WTC11 (cell line): ENCODE data around the gene RARS2. TPM values are rescaled to one million over a fixed set of nuclear protein-coding genes. Genes with fewer than 3 reads are reported as not detected.

Experiments used
- ATAC-seq: fragments of 200-7000 bp; cut with Tn5 transposase; 2 replicates; pipeline ENCODE4 v1.10.0; 2021; ENCODE audit warnings: mild to moderate bottlenecking, moderate library complexity
- CTCF ChIA-PET: fragments of 300-600 bp; sonication (Branson Sonifier 250); formaldehyde crosslinking; loops from one replicate; lab custom pipeline; 2021; ENCODE audit warnings: antibody characterized with exemption; lab: Charles Lee
- POLR2A ChIA-PET: fragments of 350-600 bp; sonication (Branson Sonifier 250); formaldehyde crosslinking; loops from one replicate; lab custom pipeline; 2021; ENCODE audit warnings: antibody characterized with exemption; lab: Charles Lee
- DNase-seq: peaks from one replicate; pipeline ENCODE4 v3.0.0; 2021; ENCODE audit warnings: low spot score
- H3K27ac Mint-ChIP-seq: 2 replicates; pipeline ENCODE4 v1.8.0; 2021; ENCODE audit warnings: mixed read lengths
- H3K27me3 Mint-ChIP-seq: 2 replicates; pipeline ENCODE4 v1.8.0; 2021; ENCODE audit warnings: low read depth, mild to moderate bottlenecking, moderate library complexity, mixed read lengths
- H3K36me3 Mint-ChIP-seq: 2 replicates; pipeline ENCODE4 v1.8.0; 2021; ENCODE audit warnings: mixed read lengths
- H3K4me1 Mint-ChIP-seq: 2 replicates; pipeline ENCODE4 v1.8.0; 2022; ENCODE audit warnings: mixed read lengths
- H3K4me3 Mint-ChIP-seq: 2 replicates; pipeline ENCODE4 v1.8.0; 2021; ENCODE audit warnings: mild to moderate bottlenecking, moderate library complexity, mixed read lengths
- H3K9me3 Mint-ChIP-seq: 2 replicates; pipeline ENCODE4 v1.8.0; 2021; ENCODE audit warnings: mixed read lengths
- CBFB ChIP-seq: sonication (generic); formaldehyde crosslinking; IDR thresholded peaks from 2 replicates; pipeline ENCODE4 v1.8.1; 2022; ENCODE audit warnings: mild to moderate bottlenecking, low read depth, missing genetic modification reagents
- E2F4 ChIP-seq: sonication (generic); formaldehyde crosslinking; IDR thresholded peaks from 2 replicates; pipeline ENCODE4 v1.8.1; 2022; ENCODE audit warnings: low read depth, mild to moderate bottlenecking, moderate library complexity, missing genetic modification reagents, borderline replicate concordance
- FOXK1 ChIP-seq: sonication (generic); formaldehyde crosslinking; IDR thresholded peaks from 2 replicates; pipeline ENCODE4 v1.8.0; 2022; ENCODE audit warnings: mild to moderate bottlenecking, moderate library complexity, missing genetic modification reagents
- GABPB1 ChIP-seq: sonication (generic); formaldehyde crosslinking; IDR thresholded peaks from 2 replicates; pipeline ENCODE4 v1.8.1; 2023; ENCODE audit warnings: mild to moderate bottlenecking, missing genetic modification reagents
- HMGA2 ChIP-seq: fragments of 250-450 bp; sonication (Bioruptor Pico); IDR thresholded peaks from 2 replicates; pipeline ENCODE4 v1.4.0; 2021; ENCODE audit warnings: mild to moderate bottlenecking, moderate library complexity
- JUN ChIP-seq: sonication (generic); formaldehyde crosslinking; IDR thresholded peaks from 2 replicates; pipeline ENCODE4 v1.8.0; 2023; ENCODE audit warnings: mild to moderate bottlenecking, missing genetic modification reagents
- RELA ChIP-seq: sonication (generic); formaldehyde crosslinking; IDR thresholded peaks from 2 replicates; pipeline ENCODE4 v1.8.1; 2022; ENCODE audit warnings: missing genetic modification reagents, mild to moderate bottlenecking, borderline replicate concordance
- TEAD4 ChIP-seq: sonication (generic); formaldehyde crosslinking; IDR thresholded peaks from 2 replicates; pipeline ENCODE4 v1.8.0; 2022; ENCODE audit warnings: mild to moderate bottlenecking, missing genetic modification reagents
- ZNF219 ChIP-seq: sonication (generic); formaldehyde crosslinking; IDR thresholded peaks from 2 replicates; pipeline ENCODE4 v1.8.0; 2023; ENCODE audit warnings: missing genetic modification reagents, mild to moderate bottlenecking, borderline replicate concordance
- ZNF232 ChIP-seq: sonication (generic); formaldehyde crosslinking; IDR thresholded peaks from 2 replicates; pipeline ENCODE4 v1.8.0; 2022; ENCODE audit warnings: mild to moderate bottlenecking, missing genetic modification reagents
- ZNF423 ChIP-seq: fragments of 250-450 bp; sonication (Bioruptor Pico); IDR thresholded peaks from 2 replicates; pipeline ENCODE4 v2.1.2; 2022; ENCODE audit warnings: mild to moderate bottlenecking, moderate library complexity
- total RNA-seq: library from RNA; stranded (reverse); gene quantifications from 3 replicates; pipeline ENCODE4 v1.2.3, GENCODE V29; 2021
- TF ChIP-seq, protein P1 (sequence below): sonication (generic); formaldehyde crosslinking; IDR thresholded peaks from 2 replicates; pipeline ENCODE4 v1.8.0; 2022; ENCODE audit warnings: mild to moderate bottlenecking, missing genetic modification reagents
- TF ChIP-seq, protein P2 (sequence below): sonication (generic); formaldehyde crosslinking; IDR thresholded peaks from 2 replicates; pipeline ENCODE4 v1.8.0; 2022; ENCODE audit warnings: missing genetic modification reagents
- TF ChIP-seq, protein P3 (sequence below): fragments of 250-450 bp; sonication (Bioruptor Pico); IDR thresholded peaks from 2 replicates; pipeline ENCODE4 v2.1.2; 2022; ENCODE audit warnings: mild to moderate bottlenecking, moderate library complexity
- TF ChIP-seq, protein P4 (sequence below): sonication (generic); formaldehyde crosslinking; IDR thresholded peaks from 2 replicates; pipeline ENCODE4 v1.8.1; 2023; ENCODE audit warnings: mild to moderate bottlenecking, missing genetic modification reagents, borderline replicate concordance

The RARS2 gene
- total RNA-seq, 1 experiment from 2014 or later = 32.9 TPM

DNA sequence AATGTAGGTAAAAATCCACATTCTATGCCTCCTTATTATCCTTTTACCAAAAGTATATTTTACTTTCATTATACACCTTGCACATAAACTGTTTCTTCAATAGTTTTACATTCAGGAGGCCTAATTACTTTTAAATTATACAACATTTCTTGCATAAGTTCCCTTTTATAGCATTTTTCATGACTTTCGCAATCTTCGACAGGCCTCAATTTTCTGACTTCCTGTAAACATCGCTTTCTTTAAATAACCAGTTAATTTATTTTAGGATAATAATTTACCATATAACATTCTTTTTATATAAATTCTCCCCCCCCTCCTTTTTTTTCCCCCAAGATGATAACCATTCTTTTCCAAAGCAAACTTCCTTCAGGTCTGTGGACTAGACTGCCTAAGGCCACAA lies 107.9 kb downstream of the RARS2 start (continued):
- TF ChIP-seq RELA (CRISPR knock-in tag) (no peak), TEAD4 (CRISPR knock-in tag) (no peak), CBFB (no peak), ZNF423 (CRISPR knock-in tag) (no peak), ZNF219 (CRISPR knock-in tag) (no peak), FOXK1 (CRISPR knock-in tag) (no peak)
- TF ChIP-seq, protein P1, sequence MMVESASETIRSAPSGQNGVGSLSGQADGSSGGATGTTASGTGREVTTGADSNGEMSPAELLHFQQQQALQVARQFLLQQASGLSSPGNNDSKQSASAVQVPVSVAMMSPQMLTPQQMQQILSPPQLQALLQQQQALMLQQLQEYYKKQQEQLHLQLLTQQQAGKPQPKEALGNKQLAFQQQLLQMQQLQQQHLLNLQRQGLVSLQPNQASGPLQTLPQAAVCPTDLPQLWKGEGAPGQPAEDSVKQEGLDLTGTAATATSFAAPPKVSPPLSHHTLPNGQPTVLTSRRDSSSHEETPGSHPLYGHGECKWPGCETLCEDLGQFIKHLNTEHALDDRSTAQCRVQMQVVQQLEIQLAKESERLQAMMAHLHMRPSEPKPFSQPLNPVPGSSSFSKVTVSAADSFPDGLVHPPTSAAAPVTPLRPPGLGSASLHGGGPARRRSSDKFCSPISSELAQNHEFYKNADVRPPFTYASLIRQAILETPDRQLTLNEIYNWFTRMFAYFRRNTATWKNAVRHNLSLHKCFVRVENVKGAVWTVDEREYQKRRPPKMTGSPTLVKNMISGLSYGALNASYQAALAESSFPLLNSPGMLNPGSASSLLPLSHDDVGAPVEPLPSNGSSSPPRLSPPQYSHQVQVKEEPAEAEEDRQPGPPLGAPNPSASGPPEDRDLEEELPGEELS = no peak
- TF ChIP-seq, protein P2, sequence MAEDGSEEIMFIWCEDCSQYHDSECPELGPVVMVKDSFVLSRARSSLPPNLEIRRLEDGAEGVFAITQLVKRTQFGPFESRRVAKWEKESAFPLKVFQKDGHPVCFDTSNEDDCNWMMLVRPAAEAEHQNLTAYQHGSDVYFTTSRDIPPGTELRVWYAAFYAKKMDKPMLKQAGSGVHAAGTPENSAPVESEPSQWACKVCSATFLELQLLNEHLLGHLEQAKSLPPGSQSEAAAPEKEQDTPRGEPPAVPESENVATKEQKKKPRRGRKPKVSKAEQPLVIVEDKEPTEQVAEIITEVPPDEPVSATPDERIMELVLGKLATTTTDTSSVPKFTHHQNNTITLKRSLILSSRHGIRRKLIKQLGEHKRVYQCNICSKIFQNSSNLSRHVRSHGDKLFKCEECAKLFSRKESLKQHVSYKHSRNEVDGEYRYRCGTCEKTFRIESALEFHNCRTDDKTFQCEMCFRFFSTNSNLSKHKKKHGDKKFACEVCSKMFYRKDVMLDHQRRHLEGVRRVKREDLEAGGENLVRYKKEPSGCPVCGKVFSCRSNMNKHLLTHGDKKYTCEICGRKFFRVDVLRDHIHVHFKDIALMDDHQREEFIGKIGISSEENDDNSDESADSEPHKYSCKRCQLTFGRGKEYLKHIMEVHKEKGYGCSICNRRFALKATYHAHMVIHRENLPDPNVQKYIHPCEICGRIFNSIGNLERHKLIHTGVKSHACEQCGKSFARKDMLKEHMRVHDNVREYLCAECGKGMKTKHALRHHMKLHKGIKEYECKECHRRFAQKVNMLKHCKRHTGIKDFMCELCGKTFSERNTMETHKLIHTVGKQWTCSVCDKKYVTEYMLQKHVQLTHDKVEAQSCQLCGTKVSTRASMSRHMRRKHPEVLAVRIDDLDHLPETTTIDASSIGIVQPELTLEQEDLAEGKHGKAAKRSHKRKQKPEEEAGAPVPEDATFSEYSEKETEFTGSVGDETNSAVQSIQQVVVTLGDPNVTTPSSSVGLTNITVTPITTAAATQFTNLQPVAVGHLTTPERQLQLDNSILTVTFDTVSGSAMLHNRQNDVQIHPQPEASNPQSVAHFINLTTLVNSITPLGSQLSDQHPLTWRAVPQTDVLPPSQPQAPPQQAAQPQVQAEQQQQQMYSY (CRISPR knock-in tag) = no peak
- TF ChIP-seq, protein P3, sequence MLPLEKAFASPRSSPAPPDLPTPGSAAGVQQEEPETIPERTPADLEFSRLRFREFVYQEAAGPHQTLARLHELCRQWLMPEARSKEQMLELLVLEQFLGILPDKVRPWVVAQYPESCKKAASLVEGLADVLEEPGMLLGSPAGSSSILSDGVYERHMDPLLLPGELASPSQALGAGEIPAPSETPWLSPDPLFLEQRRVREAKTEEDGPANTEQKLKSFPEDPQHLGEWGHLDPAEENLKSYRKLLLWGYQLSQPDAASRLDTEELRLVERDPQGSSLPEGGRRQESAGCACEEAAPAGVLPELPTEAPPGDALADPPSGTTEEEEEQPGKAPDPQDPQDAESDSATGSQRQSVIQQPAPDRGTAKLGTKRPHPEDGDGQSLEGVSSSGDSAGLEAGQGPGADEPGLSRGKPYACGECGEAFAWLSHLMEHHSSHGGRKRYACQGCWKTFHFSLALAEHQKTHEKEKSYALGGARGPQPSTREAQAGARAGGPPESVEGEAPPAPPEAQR (CRISPR knock-in tag) = no peak

- DNase-seq = no peak
- Mint-ChIP-seq H3K36me3 (no peaks in the 10 kb centered on the region; the same call in 1 of the 2 replicates), H3K4me1 (peaks cover 7% of the 10 kb centered on the region), H3K27me3 (no peaks in the 10 kb centered on the region), H3K9me3 (no peaks in the 10 kb centered on the region), H3K27ac (no peak overlapping the region), H3K4me3 (peak overlapping the region; percentile 98)
- TF ChIP-seq, protein P4, sequence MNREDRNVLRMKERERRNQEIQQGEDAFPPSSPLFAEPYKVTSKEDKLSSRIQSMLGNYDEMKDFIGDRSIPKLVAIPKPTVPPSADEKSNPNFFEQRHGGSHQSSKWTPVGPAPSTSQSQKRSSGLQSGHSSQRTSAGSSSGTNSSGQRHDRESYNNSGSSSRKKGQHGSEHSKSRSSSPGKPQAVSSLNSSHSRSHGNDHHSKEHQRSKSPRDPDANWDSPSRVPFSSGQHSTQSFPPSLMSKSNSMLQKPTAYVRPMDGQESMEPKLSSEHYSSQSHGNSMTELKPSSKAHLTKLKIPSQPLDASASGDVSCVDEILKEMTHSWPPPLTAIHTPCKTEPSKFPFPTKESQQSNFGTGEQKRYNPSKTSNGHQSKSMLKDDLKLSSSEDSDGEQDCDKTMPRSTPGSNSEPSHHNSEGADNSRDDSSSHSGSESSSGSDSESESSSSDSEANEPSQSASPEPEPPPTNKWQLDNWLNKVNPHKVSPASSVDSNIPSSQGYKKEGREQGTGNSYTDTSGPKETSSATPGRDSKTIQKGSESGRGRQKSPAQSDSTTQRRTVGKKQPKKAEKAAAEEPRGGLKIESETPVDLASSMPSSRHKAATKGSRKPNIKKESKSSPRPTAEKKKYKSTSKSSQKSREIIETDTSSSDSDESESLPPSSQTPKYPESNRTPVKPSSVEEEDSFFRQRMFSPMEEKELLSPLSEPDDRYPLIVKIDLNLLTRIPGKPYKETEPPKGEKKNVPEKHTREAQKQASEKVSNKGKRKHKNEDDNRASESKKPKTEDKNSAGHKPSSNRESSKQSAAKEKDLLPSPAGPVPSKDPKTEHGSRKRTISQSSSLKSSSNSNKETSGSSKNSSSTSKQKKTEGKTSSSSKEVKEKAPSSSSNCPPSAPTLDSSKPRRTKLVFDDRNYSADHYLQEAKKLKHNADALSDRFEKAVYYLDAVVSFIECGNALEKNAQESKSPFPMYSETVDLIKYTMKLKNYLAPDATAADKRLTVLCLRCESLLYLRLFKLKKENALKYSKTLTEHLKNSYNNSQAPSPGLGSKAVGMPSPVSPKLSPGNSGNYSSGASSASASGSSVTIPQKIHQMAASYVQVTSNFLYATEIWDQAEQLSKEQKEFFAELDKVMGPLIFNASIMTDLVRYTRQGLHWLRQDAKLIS (CRISPR knock-in tag) = no peak
- no peak for TF ChIP-seq ZNF232
- no peak for TF ChIP-seq GABPB1 (CRISPR knock-in tag)
- TF ChIP-seq, protein P1 = 0 out of 2 replicates have a peak, but pooled peaks have one; percentile 11
- TF ChIP-seq JUN = no peak
- TF ChIP-seq HMGA2 (CRISPR knock-in tag) = no peak
- no peak for TF ChIP-seq E2F4
- CTCF ChIA-PET = interaction anchor here (1.3 kb wide), 1 partner anchor 80 kb away, joined by 4 read pairs; no protein-coding TSS in a partner anchor
- POLR2A ChIA-PET = no interaction called here
- peak; percentile 83 for ATAC-seq
Measured at GRCh38 chr6:87473419-87473903, 116.3 kb downstream of the RARS2 start.
